Activated T-cell treated with anti-CD3 and anti-CD28 coated beads, Interleukin-2, amount 50 U/mL, for 24 hours (primary cell): ENCODE data around the gene OR10C1.

ENCODE experiments used
- DNase-seq: peaks from one replicate; pipeline ENCODE4 v3.0.0-alpha.2; 2020
- H3K27ac Mint-ChIP-seq: 2 replicates; pipeline ENCODE4 v1.8.0; 2020; ENCODE audit warnings: mild to moderate bottlenecking, mixed read lengths
- H3K27me3 Mint-ChIP-seq: 2 replicates; pipeline ENCODE4 v1.8.0; 2020; ENCODE audit warnings: mixed read lengths
- H3K36me3 Mint-ChIP-seq: 2 replicates; pipeline ENCODE4 v1.8.0; 2020; ENCODE audit warnings: low read depth, mixed read lengths
- H3K4me1 Mint-ChIP-seq: 2 replicates; pipeline ENCODE4 v1.8.0; 2020; ENCODE audit warnings: low read depth, mixed read lengths
- H3K4me3 Mint-ChIP-seq: 2 replicates; pipeline ENCODE4 v1.8.0; 2020; ENCODE audit warnings: mild to moderate bottlenecking, moderate library complexity, mixed read lengths
- H3K9me3 Mint-ChIP-seq: 2 replicates; pipeline ENCODE4 v1.8.0; 2020; ENCODE audit warnings: mixed read lengths

The OR10C1 gene

GRCh38 chr6:29489286-29489685 is 50.2 kb downstream of the OR10C1 start:
- Mint-ChIP-seq H3K27me3 (peaks cover 38% of the 10 kb centered on the region), H3K9me3 (no peaks in the 10 kb centered on the region), H3K4me3 (no peak overlapping the region), H3K36me3 (no peaks in the 10 kb centered on the region), H3K27ac (no peak overlapping the region), H3K4me1 (no peaks in the 10 kb centered on the region)
- DNase-seq, result no peak

GRCh38 chr6:29490055-29490454 is 50.9 kb downstream of the OR10C1 start:
- no peaks in the 10 kb centered on the region for H3K9me3 Mint-ChIP-seq
- H3K27ac Mint-ChIP-seq, result no peak overlapping the region
- no peak for DNase-seq
- H3K4me3 Mint-ChIP-seq, result no peak overlapping the region
- H3K27me3 Mint-ChIP-seq, result peaks cover 33% of the 10 kb centered on the region
- no peaks in the 10 kb centered on the region for H3K4me1 Mint-ChIP-seq
- no peaks in the 10 kb centered on the region for H3K36me3 Mint-ChIP-seq

- Mint-ChIP-seq H3K4me3 (no peak overlapping the region), H3K27me3 (peaks cover 32% of the 10 kb centered on the region), H3K36me3 (no peaks in the 10 kb centered on the region), H3K27ac (no peak overlapping the region), H3K4me1 (no peaks in the 10 kb centered on the region), H3K9me3 (no peaks in the 10 kb centered on the region)
- DNase-seq, result no peak
These were observed 51.4 kb downstream of the OR10C1 start for GRCh38 chr6:29490552-29490951.
